Trophoblast cell (in vitro differentiated cells and primary cell): ENCODE data around the gene PRR14.

ENCODE experiments used
- DNase-seq, 2 donors: peaks; one replicate each; pipeline ENCODE4 v3.0.0-alpha.2; 2016
- H2AFZ ChIP-seq: 2 replicates; pipeline ENCODE4 v1.6.1; 2013; ENCODE audit warnings: low read length, moderate library complexity, mild to moderate bottlenecking; ENCODE audit not compliant: insufficient read depth, poor library complexity
- H2AK5ac ChIP-seq: 2 replicates; pipeline ENCODE4 v1.6.1; 2013; ENCODE audit warnings: mild to moderate bottlenecking, low read length
- H2BK120ac ChIP-seq: 2 replicates; pipeline ENCODE4 v1.6.1; 2013; ENCODE audit warnings: low read length, mild to moderate bottlenecking, moderate library complexity; ENCODE audit not compliant: insufficient read depth, poor library complexity
- H2BK12ac ChIP-seq: 2 replicates; pipeline ENCODE4 v1.6.1; 2013; ENCODE audit warnings: mild to moderate bottlenecking, low read length, moderate library complexity
- H2BK5ac ChIP-seq: 2 replicates; pipeline ENCODE4 v1.6.1; 2013; ENCODE audit warnings: low read length, low read depth, moderate library complexity, mild to moderate bottlenecking; ENCODE audit not compliant: poor library complexity
- H3K14ac ChIP-seq: 2 replicates; pipeline ENCODE4 v1.6.1; 2013; ENCODE audit warnings: mild to moderate bottlenecking, low read length
- H3K18ac ChIP-seq: 2 replicates; pipeline ENCODE4 v1.6.1; 2013; ENCODE audit warnings: mild to moderate bottlenecking, low read length
- H3K23ac ChIP-seq: 2 replicates; pipeline ENCODE4 v1.6.1; 2013; ENCODE audit warnings: low read length
- H3K27ac ChIP-seq: 2 replicates; pipeline ENCODE4 v1.5.1; 2013; ENCODE audit warnings: low read depth, mild to moderate bottlenecking, inconsistent platforms, low read length, moderate library complexity
- H3K27me3 ChIP-seq: 2 replicates; pipeline ENCODE4 v1.6.1; 2013; ENCODE audit warnings: inconsistent platforms, mild to moderate bottlenecking, low read length, moderate library complexity; ENCODE audit not compliant: insufficient read depth
- H3K36me3 ChIP-seq, 2 experiments: 1 replicate in 1 of 2; 2 replicates in 1 of 2; pipeline ENCODE4 v1.6.1; 2013; ENCODE audit warnings: low read length in 2 of 2, mild to moderate bottlenecking in 2 of 2, moderate library complexity in 1 of 2; ENCODE audit not compliant: insufficient read depth in 2 of 2, control insufficient read depth in 1 of 2
- H3K4ac ChIP-seq: 2 replicates; pipeline ENCODE4 v1.6.1; 2013; ENCODE audit warnings: low read depth, mild to moderate bottlenecking, low read length, moderate library complexity
- H3K4me1 ChIP-seq, 2 experiments: 1 replicate in 1 of 2; 2 replicates in 1 of 2; pipeline ENCODE4 v1.6.1; 2013; ENCODE audit warnings: low read length in 2 of 2, mild to moderate bottlenecking in 2 of 2, moderate library complexity in 1 of 2; ENCODE audit not compliant: insufficient read depth in 2 of 2, control insufficient read depth in 1 of 2
- H3K4me2 ChIP-seq: 2 replicates; pipeline ENCODE4 v1.6.1; 2013; ENCODE audit warnings: inconsistent platforms, mild to moderate bottlenecking, low read length, moderate library complexity
- H3K4me3 ChIP-seq: 2 replicates; pipeline ENCODE4 v1.5.1; 2013; ENCODE audit warnings: mild to moderate bottlenecking, low read depth, low read length, inconsistent platforms
- H3K79me1 ChIP-seq: one replicate; pipeline ENCODE4 v1.6.1; 2013; ENCODE audit warnings: low read length
- H3K79me2 ChIP-seq: 2 replicates; pipeline ENCODE4 v1.6.1; 2013; ENCODE audit warnings: low read length, mild to moderate bottlenecking; ENCODE audit not compliant: control insufficient read depth, insufficient read depth, poor library complexity
- H3K9ac ChIP-seq: 2 replicates; pipeline ENCODE4 v1.6.1; 2013; ENCODE audit warnings: mild to moderate bottlenecking, low read length
- H3K9me3 ChIP-seq: 2 replicates; pipeline ENCODE4 v1.6.1; 2013; ENCODE audit warnings: low read depth, mild to moderate bottlenecking, control low read depth, inconsistent platforms, low read length; ENCODE audit not compliant: insufficient read depth
- H4K12ac ChIP-seq: 2 replicates; pipeline ENCODE4 v1.6.1; 2013; ENCODE audit warnings: low read depth, mild to moderate bottlenecking, low read length, moderate library complexity
- H4K8ac ChIP-seq: 2 replicates; pipeline ENCODE4 v1.6.1; 2013; ENCODE audit warnings: low read depth, mild to moderate bottlenecking, low read length, moderate library complexity
- H4K91ac ChIP-seq: one replicate; pipeline ENCODE4 v1.6.1; 2013; ENCODE audit warnings: low read depth, mild to moderate bottlenecking, low read length, moderate library complexity
- WGBS: extraction: QIAGEN DNeasy Blood & Tissue Kit; methylation state at CpG from one replicate; pipeline ENCODE4 v1.1.7; 2013; ENCODE audit warnings: missing lambda C conversion rate; ENCODE audit not compliant: insufficient read length, insufficient coverage; ENCODE audit errors: extremely low coverage; 5-methylcytosine and 5-hydroxymethylcytosine counted together

Gene PRR14

GRCh38 chr16:30604316-30604947 lies 46.3 kb upstream of the PRR14 start:
- Histone ChIP-seq H2AFZ (no peak overlapping the region), H2AK5ac (no peak overlapping the region), H4K12ac (no peak overlapping the region), H3K4me3 (peak overlapping the region; percentile 16), H3K79me2 (no peaks in the 10 kb centered on the region), H3K14ac (no peak overlapping the region), H3K23ac (no peak overlapping the region), H4K8ac (no peak overlapping the region), H3K18ac (no peak overlapping the region), H2BK120ac (no peak overlapping the region), H3K27me3 (no peaks in the 10 kb centered on the region), H3K9me3 (peaks cover 2% of the 10 kb centered on the region), H3K4ac (no peak overlapping the region), H3K27ac (no peak overlapping the region), H3K4me1 (no peaks in the 10 kb centered on the region), H3K79me1 (no peaks in the 10 kb centered on the region), H2BK12ac (no peak overlapping the region), H3K36me3 (peaks cover 15 to 30% of the 10 kb centered on the region in 2 experiments), H2BK5ac (no peak overlapping the region), H3K9ac (no peak overlapping the region), H4K91ac (no peak overlapping the region), H3K4me2 (no peak overlapping the region)
- WGBS: no CpG with 5 or more reads among the region's 49 CpGs
- no peak for DNase-seq

- Histone ChIP-seq H3K18ac (no peak overlapping the region), H3K4me2 (no peak overlapping the region), H3K4ac (no peak overlapping the region), H2BK120ac (no peak overlapping the region), H4K91ac (no peak overlapping the region), H4K8ac (no peak overlapping the region), H3K36me3 (peaks cover 15 to 30% of the 10 kb centered on the region in 2 experiments), H4K12ac (no peak overlapping the region), H2BK5ac (no peak overlapping the region), H2AFZ (no peak overlapping the region), H3K14ac (no peak overlapping the region), H3K23ac (no peak overlapping the region), H3K79me2 (peaks cover 5% of the 10 kb centered on the region), H3K4me1 (no peaks in the 10 kb centered on the region), H3K79me1 (peaks cover 5% of the 10 kb centered on the region), H3K9ac (no peak overlapping the region), H2BK12ac (no peak overlapping the region), H3K4me3 (no peak overlapping the region), H3K9me3 (peaks cover 2% of the 10 kb centered on the region), H2AK5ac (no peak overlapping the region), H3K27me3 (no peaks in the 10 kb centered on the region), H3K27ac (no peak overlapping the region)
- no CpG with 5 or more reads among the region's 15 CpGs for WGBS
- peak in 1 of 2 donors; percentile 1 for DNase-seq
Observed at GRCh38 chr16:30605158-30605557, 45.6 kb upstream of the PRR14 start.

GRCh38 chr16:30606004-30606403 lies 44.8 kb upstream of the PRR14 start:
- Histone ChIP-seq H4K8ac (no peak overlapping the region), H3K4me3 (no peak overlapping the region), H3K23ac (no peak overlapping the region), H3K36me3 (peaks cover 15 to 30% of the 10 kb centered on the region in 2 experiments), H2AK5ac (no peak overlapping the region), H3K18ac (no peak overlapping the region), H2BK5ac (no peak overlapping the region), H3K4me1 (no peaks in the 10 kb centered on the region), H3K9ac (no peak overlapping the region), H3K27me3 (no peaks in the 10 kb centered on the region), H4K12ac (no peak overlapping the region), H2AFZ (no peak overlapping the region), H2BK12ac (no peak overlapping the region), H3K9me3 (peaks cover 2% of the 10 kb centered on the region), H3K4me2 (no peak overlapping the region), H3K79me2 (peaks cover 5% of the 10 kb centered on the region), H3K14ac (no peak overlapping the region), H4K91ac (no peak overlapping the region), H2BK120ac (no peak overlapping the region), H3K4ac (no peak overlapping the region), H3K27ac (no peak overlapping the region), H3K79me1 (peaks cover 5% of the 10 kb centered on the region)
- WGBS: no CpG with 5 or more reads among the region's 3 CpGs
- no peak for DNase-seq

- Histone ChIP-seq H3K79me1 (peaks cover 5% of the 10 kb centered on the region), H2BK5ac (peak overlapping the region; percentile 65), H3K9me3 (peaks cover 2% of the 10 kb centered on the region), H3K18ac (peak overlapping the region; percentile 36), H3K4me2 (peak overlapping the region; percentile 64), H3K4me1 (no peaks in the 10 kb centered on the region), H3K4me3 (peak overlapping the region; percentile 81), H3K14ac (peak overlapping the region; percentile 67), H2BK12ac (no peak overlapping the region), H3K4ac (peak overlapping the region; percentile 41), H4K91ac (peak overlapping the region; percentile 84), H4K12ac (peak overlapping the region; percentile 15), H3K9ac (peak overlapping the region; percentile 83), H3K36me3 (peaks cover 14 to 17% of the 10 kb centered on the region in 2 experiments), H3K27ac (peak overlapping the region; percentile 60), H3K23ac (no peak overlapping the region), H3K27me3 (no peaks in the 10 kb centered on the region), H2AK5ac (peak overlapping the region; percentile 3), H2AFZ (peak overlapping the region; percentile 12), H2BK120ac (peak overlapping the region; percentile 65), H3K79me2 (peaks cover 5% of the 10 kb centered on the region), H4K8ac (peak overlapping the region; percentile 83)
- no CpG with 5 or more reads among the region's 40 CpGs for WGBS
- peak; percentile 7 to 48 for DNase-seq
Observed at GRCh38 chr16:30609002-30609925, 41.5 kb upstream of the PRR14 start.
